Measurements from ENCODE around the gene DCAF11. TPM values are rescaled to one million over a fixed set of nuclear protein-coding genes. Genes with fewer than 3 reads are reported as not detected.

DCAF11 gene
- total and polyA plus RNA-seq, 2 of the 13 experiments (the other 11 are each of a cell fraction or from before 2014, with no cell fraction given), result 150 to 257 TPM

DNA sequence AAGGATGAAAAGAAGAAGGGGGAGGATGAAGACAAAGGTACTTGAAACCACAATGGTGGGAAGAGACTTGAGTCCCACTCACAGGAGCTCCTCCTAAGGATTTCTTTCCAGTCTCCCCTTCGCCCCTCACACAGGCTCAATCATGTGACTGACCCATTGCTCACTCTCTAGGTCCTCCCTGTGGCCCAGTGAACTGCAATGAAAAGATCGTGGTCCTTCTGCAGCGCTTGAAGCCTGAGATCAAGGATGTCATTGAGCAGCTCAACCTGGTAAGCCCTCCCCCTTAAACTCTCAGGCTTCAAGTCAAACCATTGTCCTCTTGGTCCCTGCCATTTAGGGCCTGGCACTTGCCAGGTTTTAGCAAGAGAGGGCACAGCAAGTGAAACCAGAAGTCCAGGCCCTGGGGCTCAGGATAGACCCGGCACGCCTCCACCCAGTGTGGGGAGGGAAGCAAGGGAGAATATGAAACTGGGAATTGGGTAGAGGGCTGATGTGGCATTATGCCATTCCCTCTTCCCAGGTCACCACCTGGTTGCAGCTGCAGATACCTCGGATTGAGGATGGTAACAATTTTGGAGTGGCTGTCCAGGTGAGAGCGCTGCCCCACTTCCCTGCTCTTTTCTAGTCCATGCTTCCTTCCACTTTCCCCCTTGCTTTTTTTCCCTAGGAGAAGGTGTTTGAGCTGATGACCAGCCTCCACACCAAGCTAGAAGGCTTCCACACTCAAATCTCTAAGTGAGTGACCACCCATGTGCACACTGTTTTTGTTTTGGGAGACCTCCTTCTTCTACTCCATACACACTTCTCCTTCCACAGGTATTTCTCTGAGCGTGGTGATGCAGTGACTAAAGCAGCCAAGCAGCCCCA, 23.2 kb downstream of the DCAF11 start (continued):
- no peak; the same call in 1 of the 2 replicates for TF ChIP-seq ZNF550 (CRISPR knock-in tag; IDR thresholded peaks at IDR 0.05; ENCODE audit: borderline replicate concordance)
- no peak for TF ChIP-seq ZNF766 (CRISPR knock-in tag; IDR thresholded peaks at IDR 0.05; ENCODE audit: borderline replicate concordance)
- TF ChIP-seq, protein P1, sequence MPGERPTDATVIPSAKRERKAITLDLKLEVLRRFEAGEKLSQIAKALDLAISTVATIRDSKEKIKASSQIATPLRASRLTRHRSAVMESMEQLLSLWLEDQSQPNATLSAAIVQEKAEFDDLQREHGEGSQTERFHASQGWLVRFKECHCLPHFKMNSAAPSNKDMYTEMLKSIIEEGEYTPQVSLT (CRISPR knock-in tag; IDR thresholded peaks at IDR 0.05; ENCODE audit: borderline replicate concordance, low read depth), result no peak
- TF ChIP-seq ZNF619 (CRISPR knock-in tag; IDR thresholded peaks at IDR 0.05), result no peak; the same call in 1 of the 2 replicates
- no peak for TF ChIP-seq ZNF614 (CRISPR knock-in tag; IDR thresholded peaks at IDR 0.05; ENCODE audit: borderline replicate concordance)
- TF ChIP-seq ZNF549 (CRISPR knock-in tag; IDR thresholded peaks at IDR 0.05), result no peak
- TF ChIP-seq KLF9 (CRISPR knock-in tag; IDR thresholded peaks at IDR 0.05; ENCODE audit: low read depth), result no peak
- no peak for TF ChIP-seq KLF12 (CRISPR knock-in tag; IDR thresholded peaks at IDR 0.05; ENCODE audit: borderline replicate concordance)
- TF ChIP-seq ZNF879 (CRISPR knock-in tag; IDR thresholded peaks at IDR 0.05), result no peak
- TF ChIP-seq, protein P2, sequence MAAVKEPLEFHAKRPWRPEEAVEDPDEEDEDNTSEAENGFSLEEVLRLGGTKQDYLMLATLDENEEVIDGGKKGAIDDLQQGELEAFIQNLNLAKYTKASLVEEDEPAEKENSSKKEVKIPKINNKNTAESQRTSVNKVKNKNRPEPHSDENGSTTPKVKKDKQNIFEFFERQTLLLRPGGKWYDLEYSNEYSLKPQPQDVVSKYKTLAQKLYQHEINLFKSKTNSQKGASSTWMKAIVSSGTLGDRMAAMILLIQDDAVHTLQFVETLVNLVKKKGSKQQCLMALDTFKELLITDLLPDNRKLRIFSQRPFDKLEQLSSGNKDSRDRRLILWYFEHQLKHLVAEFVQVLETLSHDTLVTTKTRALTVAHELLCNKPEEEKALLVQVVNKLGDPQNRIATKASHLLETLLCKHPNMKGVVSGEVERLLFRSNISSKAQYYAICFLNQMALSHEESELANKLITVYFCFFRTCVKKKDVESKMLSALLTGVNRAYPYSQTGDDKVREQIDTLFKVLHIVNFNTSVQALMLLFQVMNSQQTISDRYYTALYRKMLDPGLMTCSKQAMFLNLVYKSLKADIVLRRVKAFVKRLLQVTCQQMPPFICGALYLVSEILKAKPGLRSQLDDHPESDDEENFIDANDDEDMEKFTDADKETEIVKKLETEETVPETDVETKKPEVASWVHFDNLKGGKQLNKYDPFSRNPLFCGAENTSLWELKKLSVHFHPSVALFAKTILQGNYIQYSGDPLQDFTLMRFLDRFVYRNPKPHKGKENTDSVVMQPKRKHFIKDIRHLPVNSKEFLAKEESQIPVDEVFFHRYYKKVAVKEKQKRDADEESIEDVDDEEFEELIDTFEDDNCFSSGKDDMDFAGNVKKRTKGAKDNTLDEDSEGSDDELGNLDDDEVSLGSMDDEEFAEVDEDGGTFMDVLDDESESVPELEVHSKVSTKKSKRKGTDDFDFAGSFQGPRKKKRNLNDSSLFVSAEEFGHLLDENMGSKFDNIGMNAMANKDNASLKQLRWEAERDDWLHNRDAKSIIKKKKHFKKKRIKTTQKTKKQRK (IDR thresholded peaks at IDR 0.05; ENCODE audit: low read length), result no peak
- TF ChIP-seq, protein P3, sequence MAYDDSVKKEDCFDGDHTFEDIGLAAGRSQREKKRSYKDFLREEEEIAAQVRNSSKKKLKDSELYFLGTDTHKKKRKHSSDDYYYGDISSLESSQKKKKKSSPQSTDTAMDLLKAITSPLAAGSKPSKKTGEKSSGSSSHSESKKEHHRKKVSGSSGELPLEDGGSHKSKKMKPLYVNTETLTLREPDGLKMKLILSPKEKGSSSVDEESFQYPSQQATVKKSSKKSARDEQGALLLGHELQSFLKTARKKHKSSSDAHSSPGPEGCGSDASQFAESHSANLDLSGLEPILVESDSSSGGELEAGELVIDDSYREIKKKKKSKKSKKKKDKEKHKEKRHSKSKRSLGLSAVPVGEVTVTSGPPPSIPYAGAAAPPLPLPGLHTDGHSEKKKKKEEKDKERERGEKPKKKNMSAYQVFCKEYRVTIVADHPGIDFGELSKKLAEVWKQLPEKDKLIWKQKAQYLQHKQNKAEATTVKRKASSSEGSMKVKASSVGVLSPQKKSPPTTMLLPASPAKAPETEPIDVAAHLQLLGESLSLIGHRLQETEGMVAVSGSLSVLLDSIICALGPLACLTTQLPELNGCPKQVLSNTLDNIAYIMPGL (CRISPR knock-in tag; IDR thresholded peaks at IDR 0.05; ENCODE audit: borderline replicate concordance in 1 of 2, low read depth in 1 of 2), result no peak
- TF ChIP-seq, protein P4, sequence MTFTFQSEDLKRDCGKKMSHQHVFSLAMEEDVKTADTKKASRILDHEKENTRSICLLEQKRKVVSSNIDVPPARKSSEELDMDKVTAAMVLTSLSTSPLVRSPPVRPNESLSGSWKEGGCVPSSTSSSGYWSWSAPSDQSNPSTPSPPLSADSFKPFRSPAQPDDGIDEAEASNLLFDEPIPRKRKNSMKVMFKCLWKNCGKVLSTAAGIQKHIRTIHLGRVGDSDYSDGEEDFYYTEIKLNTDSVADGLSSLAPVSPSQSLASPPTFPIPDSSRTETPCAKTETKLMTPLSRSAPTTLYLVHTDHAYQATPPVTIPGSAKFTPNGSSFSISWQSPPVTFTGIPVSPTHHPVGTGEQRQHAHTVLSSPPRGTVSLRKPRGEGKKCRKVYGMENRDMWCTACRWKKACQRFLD (CRISPR knock-in tag; IDR thresholded peaks at IDR 0.05; ENCODE audit: borderline replicate concordance), result no peak
- TF ChIP-seq MXI1 (IDR thresholded peaks at IDR 0.05; ENCODE audit: borderline replicate concordance, low read depth, low read length), result no peak
- TF ChIP-seq, protein P5, sequence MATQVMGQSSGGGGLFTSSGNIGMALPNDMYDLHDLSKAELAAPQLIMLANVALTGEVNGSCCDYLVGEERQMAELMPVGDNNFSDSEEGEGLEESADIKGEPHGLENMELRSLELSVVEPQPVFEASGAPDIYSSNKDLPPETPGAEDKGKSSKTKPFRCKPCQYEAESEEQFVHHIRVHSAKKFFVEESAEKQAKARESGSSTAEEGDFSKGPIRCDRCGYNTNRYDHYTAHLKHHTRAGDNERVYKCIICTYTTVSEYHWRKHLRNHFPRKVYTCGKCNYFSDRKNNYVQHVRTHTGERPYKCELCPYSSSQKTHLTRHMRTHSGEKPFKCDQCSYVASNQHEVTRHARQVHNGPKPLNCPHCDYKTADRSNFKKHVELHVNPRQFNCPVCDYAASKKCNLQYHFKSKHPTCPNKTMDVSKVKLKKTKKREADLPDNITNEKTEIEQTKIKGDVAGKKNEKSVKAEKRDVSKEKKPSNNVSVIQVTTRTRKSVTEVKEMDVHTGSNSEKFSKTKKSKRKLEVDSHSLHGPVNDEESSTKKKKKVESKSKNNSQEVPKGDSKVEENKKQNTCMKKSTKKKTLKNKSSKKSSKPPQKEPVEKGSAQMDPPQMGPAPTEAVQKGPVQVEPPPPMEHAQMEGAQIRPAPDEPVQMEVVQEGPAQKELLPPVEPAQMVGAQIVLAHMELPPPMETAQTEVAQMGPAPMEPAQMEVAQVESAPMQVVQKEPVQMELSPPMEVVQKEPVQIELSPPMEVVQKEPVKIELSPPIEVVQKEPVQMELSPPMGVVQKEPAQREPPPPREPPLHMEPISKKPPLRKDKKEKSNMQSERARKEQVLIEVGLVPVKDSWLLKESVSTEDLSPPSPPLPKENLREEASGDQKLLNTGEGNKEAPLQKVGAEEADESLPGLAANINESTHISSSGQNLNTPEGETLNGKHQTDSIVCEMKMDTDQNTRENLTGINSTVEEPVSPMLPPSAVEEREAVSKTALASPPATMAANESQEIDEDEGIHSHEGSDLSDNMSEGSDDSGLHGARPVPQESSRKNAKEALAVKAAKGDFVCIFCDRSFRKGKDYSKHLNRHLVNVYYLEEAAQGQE (IDR thresholded peaks at IDR 0.05; ENCODE audit: borderline replicate concordance in 1 of 2, low read depth in 1 of 2, low read length in 2 of 2), result no peak
